IMR-90 (cell line): ENCODE measurements around the gene CTTN.

Experiments used
- CEBPB ChIP-seq: IDR thresholded peaks from 2 replicates; pipeline ENCODE4 v1.6.1; 2012; ENCODE audit warnings: low read depth, low read length, improper control_type of control experiment
- CHD1 ChIP-seq: IDR thresholded peaks from 2 replicates; pipeline ENCODE4 v1.6.1; 2012; ENCODE audit warnings: low read depth, low read length, improper control_type of control experiment
- CTCF ChIP-seq: conservative IDR thresholded peaks from 2 replicates; pipeline ENCODE4 v1.5.1; 2012; ENCODE audit warnings: mild to moderate bottlenecking, low read depth, low read length, improper control_type of control experiment
- MAFK ChIP-seq: IDR thresholded peaks from 2 replicates; pipeline ENCODE4 v1.6.1; 2012; ENCODE audit warnings: low read depth, low read length, improper control_type of control experiment
- MAZ ChIP-seq: IDR thresholded peaks from 2 replicates; pipeline ENCODE4 v1.6.1; 2012; ENCODE audit warnings: low read depth, mild to moderate bottlenecking, low read length, improper control_type of control experiment, moderate library complexity, borderline replicate concordance
- MXI1 ChIP-seq: IDR thresholded peaks from 2 replicates; pipeline ENCODE4 v1.6.1; 2012; ENCODE audit warnings: low read depth, mild to moderate bottlenecking, low read length, moderate library complexity, borderline replicate concordance
- POLR2A ChIP-seq: IDR thresholded peaks from 2 replicates; pipeline ENCODE4 v1.6.1; 2012; ENCODE audit warnings: mild to moderate bottlenecking, low read depth, low read length
- RAD21 ChIP-seq: IDR thresholded peaks from 2 replicates; pipeline ENCODE4 v1.6.1; 2012; ENCODE audit warnings: low read length, improper control_type of control experiment
- RCOR1 ChIP-seq: IDR thresholded peaks from 2 replicates; pipeline ENCODE4 v1.6.1; 2012; ENCODE audit warnings: mild to moderate bottlenecking, low read length, improper control_type of control experiment; ENCODE audit not compliant: insufficient replicate concordance
- RFX5 ChIP-seq: IDR thresholded peaks from 2 replicates; pipeline ENCODE4 v1.8.0; 2012; ENCODE audit warnings: low read depth, mild to moderate bottlenecking, low read length, moderate library complexity
- SMC3 ChIP-seq: fragments of 150-350 bp; IDR thresholded peaks from 2 replicates; pipeline ENCODE4 v1.6.1; 2016; ENCODE audit warnings: low read depth, mild to moderate bottlenecking, antibody characterized with exemption, low read length, moderate library complexity
- TF ChIP-seq, protein P1 (sequence below): fragments of 150-350 bp; IDR thresholded peaks from 2 replicates; pipeline ENCODE4 v1.6.1; 2017; ENCODE audit warnings: mild to moderate bottlenecking, antibody characterized with exemption, low read length, low read depth

GRCh38 chr11:70372076-70372475, 26.3 kb upstream of the CTTN start:
- TF ChIP-seq RAD21 (no peak), CTCF (no peak), RFX5 (no peak), POLR2A (no peak), RCOR1 (no peak), CHD1 (no peak), CEBPB (no peak), SMC3 (no peak), MAFK (no peak), MAZ (no peak), MXI1 (no peak)
- TF ChIP-seq, protein P1, sequence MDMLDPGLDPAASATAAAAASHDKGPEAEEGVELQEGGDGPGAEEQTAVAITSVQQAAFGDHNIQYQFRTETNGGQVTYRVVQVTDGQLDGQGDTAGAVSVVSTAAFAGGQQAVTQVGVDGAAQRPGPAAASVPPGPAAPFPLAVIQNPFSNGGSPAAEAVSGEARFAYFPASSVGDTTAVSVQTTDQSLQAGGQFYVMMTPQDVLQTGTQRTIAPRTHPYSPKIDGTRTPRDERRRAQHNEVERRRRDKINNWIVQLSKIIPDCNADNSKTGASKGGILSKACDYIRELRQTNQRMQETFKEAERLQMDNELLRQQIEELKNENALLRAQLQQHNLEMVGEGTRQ: no peak
